Parathyroid adenoma (tissue), 2 donors: ENCODE results near the gene ROR2.

Experiments used
- H2AFZ ChIP-seq: fragments of 300-600 bp; sonication (generic); one replicate; pipeline ENCODE4 v1.7.0; 2017; ENCODE audit warnings: antibody characterized with exemption, mild to moderate bottlenecking
- H3K27ac ChIP-seq: fragments of 300-600 bp; sonication (generic); one replicate; pipeline ENCODE4 v1.7.0; 2017
- H3K27me3 ChIP-seq: fragments of 300-600 bp; sonication (generic); one replicate; pipeline ENCODE4 v1.7.0; 2017; ENCODE audit warnings: low read length; ENCODE audit not compliant: control insufficient read depth, insufficient read depth
- H3K36me3 ChIP-seq: fragments of 300-600 bp; sonication (generic); one replicate; pipeline ENCODE4 v1.7.0; 2017; ENCODE audit warnings: low read length; ENCODE audit not compliant: control insufficient read depth, insufficient read depth
- H3K4me1 ChIP-seq: fragments of 300-600 bp; sonication (generic); one replicate; pipeline ENCODE4 v1.7.0; 2017; ENCODE audit warnings: control low read depth
- H3K4me2 ChIP-seq: fragments of 300-600 bp; sonication (generic); one replicate; pipeline ENCODE4 v1.7.0; 2017; ENCODE audit warnings: low read length
- H3K4me3 ChIP-seq: fragments of 300-600 bp; sonication (generic); one replicate; pipeline ENCODE4 v1.7.0; 2017; ENCODE audit warnings: low read depth, low read length
- H3K79me2 ChIP-seq: fragments of 300-600 bp; sonication (generic); one replicate; pipeline ENCODE4 v1.7.0; 2017; ENCODE audit warnings: control low read depth
- H3K9ac ChIP-seq: fragments of 300-600 bp; sonication (generic); one replicate; pipeline ENCODE4 v1.7.0; 2017; ENCODE audit warnings: mild to moderate bottlenecking
- H3K9me3 ChIP-seq: fragments of 300-600 bp; sonication (generic); one replicate; pipeline ENCODE4 v1.7.0; 2017; ENCODE audit warnings: low read length; ENCODE audit not compliant: control insufficient read depth
- CTCF ChIP-seq: fragments of 300-600 bp; sonication (generic); IDR thresholded peaks from one replicate; pipeline ENCODE4 v1.7.0; 2017; ENCODE audit warnings: antibody characterized with exemption, mild to moderate bottlenecking
- donor health status: primary hyperparathyroidism.

The ROR2 gene

GRCh38 chr9:91761362-91761761 lies 188.7 kb downstream of the ROR2 start:
- Histone ChIP-seq H3K79me2 (no peaks in the 10 kb centered on the region), H3K9ac (no peak overlapping the region), H3K4me3 (no peak overlapping the region), H3K9me3 (no peaks in the 10 kb centered on the region), H3K36me3 (no peaks in the 10 kb centered on the region), H3K27ac (no peak overlapping the region), H3K4me2 (no peak overlapping the region), H2AFZ (no peak overlapping the region), H3K4me1 (no peaks in the 10 kb centered on the region), H3K27me3 (no peaks in the 10 kb centered on the region)
- no peak for TF ChIP-seq CTCF

GRCh38 chr9:91760906-91761305 lies 189.1 kb downstream of the ROR2 start:
- H3K9ac ChIP-seq = no peak overlapping the region
- TF ChIP-seq CTCF = no peak
- H3K9me3 ChIP-seq = no peaks in the 10 kb centered on the region
- H3K27me3 ChIP-seq = no peaks in the 10 kb centered on the region
- no peak overlapping the region for H3K27ac ChIP-seq
- H3K4me2 ChIP-seq = no peak overlapping the region
- no peak overlapping the region for H2AFZ ChIP-seq
- no peaks in the 10 kb centered on the region for H3K79me2 ChIP-seq
- H3K4me3 ChIP-seq = no peak overlapping the region
- no peaks in the 10 kb centered on the region for H3K36me3 ChIP-seq
- no peaks in the 10 kb centered on the region for H3K4me1 ChIP-seq

GRCh38 chr9:91758491-91758981 lies 191.5 kb downstream of the ROR2 start:
- H3K79me2 ChIP-seq = no peaks in the 10 kb centered on the region
- H3K9me3 ChIP-seq = no peaks in the 10 kb centered on the region
- H2AFZ ChIP-seq = no peak overlapping the region
- no peak overlapping the region for H3K27ac ChIP-seq
- peak; percentile 13 for TF ChIP-seq CTCF
- no peaks in the 10 kb centered on the region for H3K4me1 ChIP-seq
- H3K4me2 ChIP-seq = no peak overlapping the region
- H3K36me3 ChIP-seq = no peaks in the 10 kb centered on the region
- H3K4me3 ChIP-seq = no peak overlapping the region
- H3K27me3 ChIP-seq = no peaks in the 10 kb centered on the region
- no peak overlapping the region for H3K9ac ChIP-seq

- Histone ChIP-seq H3K9ac (no peak overlapping the region), H3K36me3 (no peaks in the 10 kb centered on the region), H3K4me3 (no peak overlapping the region), H2AFZ (no peak overlapping the region), H3K4me2 (no peak overlapping the region), H3K27ac (no peak overlapping the region), H3K4me1 (no peaks in the 10 kb centered on the region), H3K9me3 (no peaks in the 10 kb centered on the region), H3K27me3 (no peaks in the 10 kb centered on the region), H3K79me2 (no peaks in the 10 kb centered on the region)
- no peak for TF ChIP-seq CTCF
These were observed 192.2 kb downstream of the ROR2 start for GRCh38 chr9:91757782-91758181.

GRCh38 chr9:91756510-91756780 lies 193.6 kb downstream of the ROR2 start:
- Histone ChIP-seq H3K9ac (no peak overlapping the region), H3K4me1 (no peaks in the 10 kb centered on the region), H3K4me2 (no peak overlapping the region), H3K36me3 (no peaks in the 10 kb centered on the region), H3K27ac (no peak overlapping the region), H2AFZ (no peak overlapping the region), H3K4me3 (no peak overlapping the region), H3K79me2 (no peaks in the 10 kb centered on the region), H3K27me3 (no peaks in the 10 kb centered on the region), H3K9me3 (no peaks in the 10 kb centered on the region)
- no peak for TF ChIP-seq CTCF
